ENCODE results near the gene GOLGA3. TPM values are rescaled to one million over a fixed set of nuclear protein-coding genes. Genes with fewer than 3 reads are reported as not detected.
"Not testable (repeated sequence)": the region's sequence is repeated elsewhere in the genome, so short reads cannot be mapped to it uniquely, and the experiment has no call there.

GOLGA3 gene
- total RNA-seq, 1 donor from 2014 or later: 123 TPM

DNA sequence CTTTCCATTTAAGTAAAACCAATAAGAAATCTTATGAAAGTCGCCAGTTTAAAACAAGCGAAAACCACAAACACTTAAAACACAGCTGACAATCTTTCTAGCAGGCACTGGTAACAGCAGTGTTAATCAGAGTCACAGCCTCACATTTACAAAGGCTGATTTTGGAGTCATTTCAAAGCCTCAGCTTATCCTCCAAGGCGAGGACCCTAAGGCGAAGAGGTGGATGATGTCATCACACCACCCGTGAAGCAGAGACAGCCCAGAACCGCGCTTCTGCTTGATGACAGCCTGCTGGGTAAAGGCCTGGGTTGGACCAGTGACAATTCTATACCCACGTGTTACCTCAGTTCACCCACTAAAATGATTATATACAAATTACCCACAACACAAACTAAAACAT is 10.1 kb downstream of the GOLGA3 start:
- no peak for DNase-seq (ENCODE audit: low spot score)

DNA sequence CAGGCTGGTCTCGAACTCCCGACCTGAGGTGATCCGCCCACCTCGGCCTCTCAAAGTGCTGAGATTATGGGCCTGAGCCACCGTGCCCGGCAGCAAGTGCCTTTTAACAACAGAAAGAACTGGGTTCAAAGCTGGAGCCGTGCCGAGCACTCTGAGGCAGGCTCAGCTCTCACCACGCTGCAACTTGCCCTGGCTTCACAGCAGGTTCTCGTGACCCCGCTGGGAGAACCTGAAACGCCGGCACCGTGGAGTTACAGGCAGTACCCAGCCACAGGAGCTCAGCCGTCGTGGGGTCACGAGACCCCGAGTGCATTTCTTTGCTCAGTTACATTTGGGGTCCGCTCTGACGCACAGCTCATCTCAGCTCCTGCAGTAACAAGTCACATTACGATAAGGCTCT is 14.4 kb downstream of the GOLGA3 start:
- DNase-seq (ENCODE audit: low spot score): no peak

DNA sequence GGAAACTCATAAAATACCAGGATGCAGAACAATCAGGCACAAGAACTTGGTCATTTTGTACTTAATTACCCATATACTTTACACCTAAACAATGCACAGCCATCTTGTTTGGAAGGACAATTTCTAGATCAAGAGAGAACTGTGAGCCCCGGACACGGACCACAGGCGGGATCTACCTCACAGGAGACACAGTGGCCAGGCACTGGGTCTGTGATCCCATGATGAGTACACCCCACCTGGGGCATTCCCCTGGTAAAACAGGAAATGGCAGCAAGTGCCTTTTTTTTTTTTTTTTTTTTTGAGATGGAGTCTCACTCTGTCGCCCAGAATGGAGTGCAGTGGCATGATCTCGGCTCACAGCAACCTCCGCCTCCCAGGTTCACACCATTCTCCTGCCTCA is 15.2 kb downstream of the GOLGA3 start:
- no peak for DNase-seq (ENCODE audit: low spot score)

DNA sequence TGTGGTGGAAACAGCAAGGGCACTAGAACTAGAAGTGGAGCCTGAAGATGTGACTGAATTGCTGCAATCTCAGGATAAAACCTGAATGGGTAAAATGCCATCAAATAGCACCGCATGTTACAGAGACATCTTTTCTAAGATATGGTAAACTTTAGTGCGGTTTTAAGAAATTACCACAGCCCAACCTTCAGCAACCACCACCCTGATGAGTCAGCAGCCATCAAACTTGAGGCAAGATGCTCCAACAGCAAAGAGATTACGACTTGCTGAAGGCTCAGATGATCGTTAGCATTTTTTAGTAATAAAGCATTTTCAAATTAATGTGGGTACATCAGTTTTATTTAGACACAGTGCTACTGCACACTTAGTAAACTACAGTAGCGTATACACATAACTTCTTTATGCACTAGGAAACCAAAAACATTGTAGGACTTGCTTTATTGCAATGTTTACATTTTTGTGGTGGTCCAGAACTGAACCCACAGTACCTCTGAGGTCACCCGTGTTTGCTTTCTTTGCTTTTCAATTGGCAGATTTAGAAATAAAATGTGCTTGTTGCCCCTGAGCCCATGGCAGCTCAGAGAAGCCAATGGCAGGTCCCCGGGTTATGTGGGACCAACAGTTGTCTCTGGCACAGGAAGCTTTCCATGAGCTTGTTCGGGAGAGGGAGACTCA is 15.9 kb downstream of the GOLGA3 start:
- no peak for DNase-seq (ENCODE audit: low spot score)

DNA sequence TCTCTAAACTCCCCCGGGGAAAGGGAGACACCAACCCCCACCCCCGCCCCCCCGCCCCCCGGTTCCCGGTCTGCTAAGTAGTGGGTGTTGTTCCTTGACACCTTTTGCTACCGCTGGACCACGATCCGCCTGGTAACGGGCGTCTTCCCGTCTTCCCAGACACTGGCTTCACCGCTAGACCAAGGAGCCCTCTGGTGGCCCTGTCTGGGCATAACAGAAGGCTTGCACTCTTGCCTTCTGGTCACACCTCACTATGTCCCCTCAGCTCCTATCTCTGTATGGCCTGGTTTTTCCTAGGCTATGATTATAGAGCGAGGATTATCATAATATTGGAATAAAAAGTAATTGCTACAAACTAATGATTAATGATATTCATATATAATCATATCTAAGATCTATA is 19.3 kb downstream of the GOLGA3 start:
- not testable (repeated sequence) for DNase-seq (ENCODE audit: low spot score)

DNA sequence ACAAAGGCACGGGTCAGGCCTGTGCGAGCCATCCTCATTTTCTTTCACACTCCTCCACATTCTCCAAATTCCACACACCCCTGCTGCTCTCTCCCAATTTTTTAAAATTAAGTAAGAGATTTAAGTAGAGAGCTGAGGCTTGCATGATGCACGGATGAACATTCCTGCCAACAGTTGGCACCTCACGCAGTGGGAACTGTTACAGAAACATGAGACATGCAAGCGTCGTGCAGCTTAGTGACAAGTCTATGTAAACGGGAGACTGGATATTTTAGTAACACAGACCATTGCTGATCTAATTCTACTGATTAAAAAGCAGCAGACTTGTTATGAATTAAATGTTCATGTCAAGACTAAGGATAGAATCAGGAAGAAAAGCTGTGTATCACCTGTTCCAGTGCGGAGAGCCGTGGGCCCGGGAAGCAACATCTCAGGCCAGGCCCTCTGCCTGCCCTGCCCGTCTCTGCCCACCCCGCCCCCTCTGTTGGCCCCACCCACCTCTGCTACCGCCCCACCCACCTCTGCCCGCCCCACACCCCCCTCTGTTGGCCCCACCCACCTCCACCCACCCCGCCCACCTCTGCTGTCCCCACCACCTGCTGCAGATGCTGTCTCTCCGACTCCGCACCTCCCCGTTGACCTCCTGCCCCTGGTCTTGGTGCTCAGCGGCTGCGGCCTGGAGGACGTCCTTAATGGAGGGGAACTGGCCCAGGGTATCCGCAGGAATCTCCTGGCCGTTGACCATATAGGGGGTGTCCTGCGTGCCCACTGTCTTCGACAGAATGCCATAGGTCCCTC is 21.2 kb downstream of the GOLGA3 start:
- DNase-seq (ENCODE audit: low spot score): no peak

DNA sequence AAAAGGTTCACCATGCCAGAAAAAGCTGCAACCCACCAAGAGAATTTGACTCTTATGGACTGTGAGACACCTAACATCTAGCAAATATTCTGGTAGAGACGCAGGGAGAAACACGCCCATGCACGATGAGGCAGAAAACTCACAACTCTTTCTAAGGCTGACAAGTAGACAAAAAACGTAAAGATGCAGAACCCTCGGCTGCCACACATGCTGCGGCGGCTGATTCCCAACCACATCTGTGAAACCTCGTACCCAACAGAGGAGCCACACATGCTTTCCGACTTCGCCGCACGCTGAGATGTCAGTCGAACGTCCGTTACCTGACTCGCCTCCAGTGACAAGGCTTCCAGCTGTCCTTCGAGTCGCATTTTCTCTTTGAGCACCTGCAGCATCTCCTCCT is 21.8 kb downstream of the GOLGA3 start:
- no peak for DNase-seq (ENCODE audit: low spot score)

DNA sequence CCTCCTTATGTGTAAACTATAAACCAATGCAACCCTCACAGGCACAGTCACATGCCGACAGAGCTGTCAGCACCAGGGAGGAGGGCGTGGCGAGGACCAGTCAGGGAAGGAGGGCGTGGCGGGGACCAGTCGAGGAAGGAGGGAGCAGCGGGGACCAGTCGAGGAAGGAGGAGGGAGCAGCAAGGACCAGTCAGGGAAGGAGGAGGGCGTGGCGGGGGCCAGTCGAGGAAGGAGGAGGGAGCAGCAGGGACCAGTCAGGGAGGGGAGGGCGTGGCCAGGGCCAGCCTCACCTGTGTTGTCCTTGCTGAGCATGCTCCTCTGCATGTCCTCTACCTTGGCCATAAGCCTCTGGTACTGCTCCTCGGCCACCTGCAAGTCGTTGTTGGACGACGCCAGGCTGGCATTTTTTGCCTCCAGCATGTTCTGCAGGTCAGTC is 24.2 kb downstream of the GOLGA3 start:
- no peak for DNase-seq (ENCODE audit: low spot score)

DNA sequence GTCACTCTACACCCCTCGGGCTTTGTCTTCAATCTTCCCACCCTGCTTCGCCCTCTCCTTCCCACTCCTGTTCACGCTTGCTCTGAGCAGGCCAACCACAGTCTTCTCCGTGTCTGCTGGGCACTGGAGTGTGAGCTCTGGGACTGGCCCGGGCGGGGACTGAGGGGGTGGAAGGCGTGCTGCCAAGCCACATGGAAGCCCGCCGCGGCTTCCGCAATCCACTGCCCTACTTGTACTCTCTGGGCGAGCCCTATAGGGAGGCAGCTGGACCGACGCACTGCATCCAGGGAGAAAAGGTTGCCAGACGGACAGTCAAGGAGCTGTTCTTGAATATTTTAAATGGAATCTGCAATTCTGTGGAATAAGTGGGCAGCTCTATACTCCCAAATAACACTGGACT is 24.8 kb downstream of the GOLGA3 start:
- DNase-seq (ENCODE audit: low spot score): no peak

DNA sequence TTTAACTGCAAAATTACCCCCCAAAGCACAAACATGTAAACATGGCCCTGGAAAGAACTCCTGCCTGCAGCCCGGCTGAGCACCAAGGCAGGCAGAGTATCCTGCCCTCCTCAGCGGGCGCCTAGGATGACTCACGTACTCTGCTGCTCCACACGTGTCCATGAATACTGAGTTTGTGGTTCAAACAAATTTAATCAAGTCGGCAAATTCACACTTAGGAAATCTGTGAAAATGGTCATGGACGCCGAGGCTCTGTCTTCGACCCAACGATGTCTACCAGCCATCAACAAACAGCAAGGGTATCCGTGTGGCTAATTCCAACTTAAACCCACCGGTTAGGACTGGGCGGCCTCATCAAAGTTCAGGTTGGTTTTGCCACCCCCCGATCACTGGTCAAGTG is 25.5 kb downstream of the GOLGA3 start:
- no peak for DNase-seq (ENCODE audit: low spot score)

DNA sequence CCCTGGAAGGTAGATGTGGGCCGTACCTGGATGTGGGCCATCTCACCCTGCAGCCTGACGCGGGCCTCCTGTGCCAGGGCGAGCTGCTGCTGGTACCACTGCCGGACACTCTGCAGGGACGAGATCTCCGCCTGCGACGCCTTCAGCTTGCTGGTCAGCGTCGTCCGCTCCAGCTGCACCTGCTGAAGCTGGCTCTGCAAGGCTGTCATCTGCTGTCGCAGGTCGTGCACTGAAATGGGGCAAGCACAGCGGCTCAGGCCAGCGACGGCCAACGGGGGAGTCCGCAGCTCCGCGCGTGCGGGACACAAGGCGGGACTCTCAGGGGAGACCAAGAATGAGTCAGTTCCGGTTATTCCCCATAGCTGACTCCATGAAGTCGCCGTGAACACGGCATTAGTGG is 26.9 kb downstream of the GOLGA3 start:
- no peak for DNase-seq (ENCODE audit: low spot score)

DNA sequence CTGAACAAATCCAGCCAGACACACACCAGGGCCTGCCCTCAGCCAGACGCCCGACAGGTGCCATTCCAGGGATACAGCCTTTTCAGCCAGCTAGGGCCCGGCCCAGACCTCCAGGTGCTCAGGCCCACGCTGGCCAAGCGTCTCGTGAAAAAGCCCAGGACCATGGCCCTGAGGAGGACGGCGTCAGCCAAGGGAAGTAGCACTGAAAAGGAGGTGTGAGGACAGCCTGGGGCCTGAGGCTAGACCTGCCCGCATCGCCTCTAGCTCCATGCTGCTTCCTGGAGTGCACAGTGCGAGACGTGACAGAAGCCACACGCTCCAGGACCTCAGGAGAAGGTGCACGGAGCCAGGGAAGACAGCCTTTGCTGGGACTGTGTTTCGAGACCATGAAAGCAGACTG is 29.8 kb downstream of the GOLGA3 start:
- DNase-seq (ENCODE audit: low spot score): no peak

DNA sequence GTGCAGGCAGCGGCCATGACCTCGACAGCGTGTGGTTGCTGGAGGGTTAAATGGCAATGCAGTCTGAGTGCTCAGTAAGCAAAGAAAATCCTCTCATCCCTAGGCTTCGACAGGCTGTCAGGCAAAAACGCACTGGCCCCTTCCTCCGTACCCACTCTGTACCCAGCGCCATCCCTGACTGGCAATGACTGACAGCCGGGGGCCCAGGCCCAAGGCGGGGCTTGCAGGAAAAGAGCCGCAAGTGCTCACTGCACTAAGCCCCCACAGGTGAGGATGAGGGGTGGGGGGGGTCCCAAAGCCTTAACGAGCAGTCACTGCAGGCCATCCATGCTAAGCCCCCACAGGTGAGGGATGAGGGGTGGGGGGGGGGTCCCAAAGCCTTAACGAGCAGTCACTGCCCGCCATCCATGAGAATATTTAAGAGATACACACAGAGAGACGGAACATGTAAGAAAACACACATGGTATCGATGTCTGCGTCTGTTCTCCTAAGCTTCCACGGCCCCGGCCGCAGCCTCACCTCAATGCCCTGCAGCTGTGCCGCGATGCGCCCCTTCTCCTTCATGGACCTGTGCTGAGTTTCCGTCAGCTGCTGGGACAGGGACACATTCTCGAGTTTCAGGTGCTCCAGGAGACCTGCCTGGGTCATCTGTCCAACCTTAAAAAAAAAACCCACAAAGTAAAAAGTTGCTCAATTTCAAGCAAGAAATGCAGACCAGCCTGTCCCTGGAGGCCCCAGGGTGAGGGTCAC is 30.7 kb downstream of the GOLGA3 start:
- no peak for DNase-seq (ENCODE audit: low spot score)

DNA sequence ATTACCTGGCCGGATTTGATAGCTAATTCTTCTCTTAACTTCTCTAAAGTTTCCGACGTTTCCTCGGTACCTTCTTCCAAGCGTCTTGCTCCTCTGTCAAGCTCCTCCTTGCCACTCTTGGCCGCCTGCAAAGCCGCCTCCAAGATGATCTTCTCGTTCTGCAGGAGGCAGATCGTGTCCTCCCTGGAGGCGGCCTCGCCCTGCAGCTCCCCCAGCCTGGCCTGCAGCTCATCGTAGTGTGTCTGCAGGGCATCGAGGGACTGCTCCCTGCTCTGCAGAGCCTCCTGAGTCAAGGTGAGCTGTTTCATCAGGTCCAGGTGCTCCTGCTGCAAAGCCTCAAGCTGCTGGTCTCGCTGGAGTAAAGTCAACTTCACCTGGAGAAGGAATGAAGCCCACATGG is 32.8 kb downstream of the GOLGA3 start:
- DNase-seq (ENCODE audit: low spot score): no peak

DNA sequence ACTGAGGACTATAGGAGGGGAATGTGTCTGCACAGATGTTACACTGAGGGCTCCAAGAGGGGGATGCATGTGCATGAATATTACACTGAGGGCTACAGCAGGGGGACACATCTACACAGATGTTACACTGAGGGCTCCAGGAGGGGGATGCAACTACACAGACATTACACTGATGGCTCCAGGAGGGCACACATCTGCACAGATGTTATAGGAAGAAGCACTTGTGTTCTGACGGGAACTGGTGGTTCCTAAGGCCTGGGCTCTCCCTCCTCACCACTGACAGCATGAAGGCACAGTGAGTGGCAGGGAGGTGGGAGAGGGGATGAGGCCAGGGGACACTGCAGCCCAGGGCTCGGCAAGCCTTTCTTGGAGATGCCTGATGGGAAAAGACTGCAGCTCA is 36.7 kb downstream of the GOLGA3 start:
- not testable (repeated sequence) for DNase-seq (ENCODE audit: low spot score)

DNA sequence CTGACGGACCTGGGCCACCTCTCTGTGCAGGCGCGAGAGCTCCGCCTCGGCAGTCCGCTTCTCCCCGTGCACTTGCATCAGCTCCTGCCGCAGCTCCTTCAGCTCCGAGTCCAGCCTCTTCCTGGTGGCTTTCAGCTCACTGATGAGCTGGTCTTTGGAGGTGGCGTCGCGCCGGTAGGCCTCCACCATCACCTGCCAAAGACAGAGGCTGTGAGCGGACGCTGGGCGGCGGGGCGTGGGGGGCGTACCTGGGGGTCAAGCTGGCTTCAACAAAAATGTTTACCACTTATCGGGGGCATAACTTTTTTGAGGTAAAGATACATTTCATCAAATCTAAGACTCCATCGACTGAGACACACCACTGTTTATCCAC is 39.6 kb downstream of the GOLGA3 start:
- no peak for DNase-seq (ENCODE audit: low spot score)

DNA sequence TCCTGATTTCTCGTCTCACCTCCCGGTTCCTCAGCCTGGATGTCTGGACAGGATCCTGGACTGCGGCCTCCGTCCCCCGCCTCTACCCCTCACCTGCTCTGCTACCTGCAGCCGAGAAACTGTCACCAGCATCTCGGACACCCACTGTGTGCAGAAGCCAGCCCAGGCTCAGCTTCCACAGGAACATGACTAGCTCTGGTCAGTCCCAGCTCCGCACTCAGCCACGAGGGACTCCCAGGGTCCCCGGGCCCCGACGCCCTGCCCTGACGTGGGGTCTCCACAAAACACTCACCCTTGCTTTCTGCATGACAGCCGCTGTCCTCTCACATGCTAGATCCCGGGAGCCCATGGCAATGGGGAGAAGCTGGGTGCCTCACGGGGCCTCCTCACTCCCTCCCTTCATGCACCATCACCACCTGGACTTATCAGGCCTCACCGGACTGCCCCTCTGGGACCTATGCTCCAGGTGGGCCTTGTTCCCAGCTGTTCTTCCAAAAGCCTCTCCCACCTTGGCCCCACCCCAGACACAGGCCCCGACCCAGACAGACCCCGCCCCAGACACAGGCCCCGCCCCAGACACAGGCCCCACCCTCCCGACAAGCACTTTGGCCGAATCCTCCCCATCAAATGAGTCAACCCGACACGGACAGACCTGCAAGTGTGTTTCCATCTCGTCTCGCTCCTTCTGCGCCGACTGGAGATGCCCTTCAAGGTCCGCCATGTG is 40.1 kb downstream of the GOLGA3 start:
- no peak for DNase-seq (ENCODE audit: low spot score)

DNA sequence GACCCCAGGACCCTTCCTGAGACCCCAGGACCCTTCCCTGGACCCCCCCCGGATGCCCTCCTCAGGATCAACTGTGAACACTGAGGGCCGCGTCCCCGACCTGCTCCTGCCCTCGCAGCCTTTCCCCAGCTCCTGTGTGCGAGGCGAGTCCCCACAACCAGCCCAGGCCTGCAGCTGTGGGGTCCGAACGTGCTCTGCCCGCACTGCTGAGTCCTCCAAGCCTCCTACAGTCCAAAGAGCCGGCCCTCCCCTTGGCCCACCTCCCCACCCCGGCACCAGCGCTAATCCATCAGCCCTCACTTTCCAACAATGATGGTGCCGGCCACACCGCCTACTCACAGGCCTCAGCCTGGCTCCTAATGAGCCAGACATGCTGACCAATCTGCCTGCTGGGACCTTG is 40.8 kb downstream of the GOLGA3 start:
- DNase-seq (ENCODE audit: low spot score): no peak

DNA sequence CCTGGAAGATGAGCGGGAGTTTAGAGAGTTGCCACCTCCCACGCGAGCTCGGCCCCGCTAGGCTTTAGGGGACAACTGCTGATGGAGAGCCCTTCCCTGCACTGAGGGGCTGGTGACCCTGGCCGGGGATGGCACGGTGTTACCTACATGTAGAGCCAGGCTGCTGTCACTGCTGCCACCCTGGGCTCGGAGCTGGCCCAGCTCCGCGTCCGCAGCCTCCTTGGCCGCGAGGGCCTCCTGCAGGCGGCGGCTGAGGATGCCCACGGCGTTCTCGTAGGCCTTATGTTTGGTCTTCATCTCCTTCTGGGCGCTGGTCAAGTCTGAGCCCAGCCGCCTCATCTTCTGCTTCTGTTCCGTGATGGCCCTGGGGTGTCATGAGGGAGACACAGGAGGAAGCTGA is 42.5 kb downstream of the GOLGA3 start:
- no peak for DNase-seq (ENCODE audit: low spot score)

DNA sequence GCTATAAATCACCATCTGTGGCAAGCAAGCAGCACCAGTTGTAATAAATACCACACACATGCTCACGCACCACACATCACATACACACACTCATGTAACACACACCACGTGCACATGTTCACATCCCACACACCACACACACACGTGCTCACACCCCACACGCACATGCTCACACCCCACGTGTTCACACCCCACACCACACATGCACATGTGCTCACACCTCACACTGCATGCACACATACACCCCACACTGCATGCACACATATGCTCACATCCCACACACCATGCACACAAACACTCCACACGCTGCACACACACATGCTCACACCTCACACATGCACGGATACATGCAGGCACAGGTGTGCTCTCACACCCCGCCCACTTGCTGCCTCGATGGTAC is 44.1 kb downstream of the GOLGA3 start:
- DNase-seq (ENCODE audit: low spot score): no peak

DNA sequence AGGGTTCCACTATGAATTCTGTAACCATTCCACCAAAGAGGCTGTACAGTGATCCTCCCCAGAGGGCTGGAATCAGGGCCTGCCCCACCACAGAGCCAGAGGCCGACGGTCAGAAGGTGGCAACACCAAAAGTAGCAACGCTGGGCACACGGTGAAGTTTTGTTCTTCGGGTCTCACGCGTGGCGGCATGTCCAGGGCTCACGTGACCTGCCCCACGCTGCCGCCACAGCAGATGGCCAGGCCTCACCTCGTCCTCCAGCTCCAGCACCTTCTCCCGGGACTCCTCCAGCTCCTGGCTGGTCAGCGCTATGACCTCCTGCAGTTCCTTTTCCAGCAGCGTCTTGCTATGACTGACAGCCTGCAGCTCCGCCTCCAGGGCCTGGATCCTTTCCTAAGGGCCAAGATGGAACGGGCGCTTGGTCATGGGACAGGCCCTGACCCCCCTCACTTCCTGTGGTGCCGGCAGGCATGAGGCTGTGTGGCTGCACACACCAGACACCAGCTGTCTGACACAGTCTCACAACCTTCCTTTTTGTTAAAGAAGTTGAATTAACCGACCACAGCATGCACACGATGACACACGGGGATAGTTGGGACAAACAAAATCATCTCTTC is 44.6 kb downstream of the GOLGA3 start:
- no peak for DNase-seq (ENCODE audit: low spot score)

DNA sequence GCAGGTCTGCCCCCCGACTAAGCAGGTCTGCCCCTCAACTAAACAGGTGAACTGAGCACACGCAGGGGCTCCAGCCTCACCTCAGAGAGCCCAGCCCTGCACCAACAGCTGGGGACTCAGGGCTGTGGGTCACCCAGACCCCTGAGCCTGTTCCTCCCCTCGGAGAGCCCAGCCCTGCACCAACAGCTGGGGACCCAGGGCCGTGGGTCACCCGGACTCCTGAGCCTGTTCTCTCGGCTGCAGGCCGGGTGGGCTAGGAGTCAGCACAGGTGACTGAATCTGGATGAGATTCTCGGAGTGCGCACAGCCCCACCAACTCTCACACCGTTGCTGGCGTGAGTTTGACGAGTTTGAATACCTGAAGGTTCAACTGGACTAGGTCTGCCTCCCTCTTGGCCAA is 46.7 kb downstream of the GOLGA3 start:
- no peak for DNase-seq (ENCODE audit: low spot score)

Data from umbilical cord (tissue), 2 donors.